ENCODE data around the gene HTR1E. TPM values are rescaled to one million over a fixed set of nuclear protein-coding genes. Genes with fewer than 3 reads are reported as not detected.
A peak's percentile ranks its signal among the peaks of the same experiment; 100 is the strongest.

The HTR1E gene
- total and polyA plus RNA-seq, 9 of the 15 experiments (the other 6 are each of a cell fraction or from before 2014, with no cell fraction given) = not detected

- CTCF ChIA-PET (ENCODE audit: low intra/inter-chr PET ratio) = no interaction called here
- Histone ChIP-seq H3K4me2 (ENCODE audit: insufficient read depth, low read length) (peak overlapping the region; percentile 29; the same call in 1 of the 2 replicates), H3K36me3 (ENCODE audit: control insufficient read depth, insufficient read depth, low read length) (no peaks in the 10 kb centered on the region), H3K9ac (ENCODE audit: insufficient read depth in 1 of 2, low read depth in 2 of 2, low read length in 2 of 2) (no peak overlapping the region), H3K79me2 (ENCODE audit: control insufficient read depth, insufficient read depth, low read length) (no peaks in the 10 kb centered on the region), H3K4me3 (no peak overlapping the region), H3K4me1 (replicated peaks in 1 of 2; ENCODE audit: control insufficient read depth in 2 of 2, insufficient read depth in 2 of 2, low read length in 2 of 2) (peaks cover 0 to 7% of the 10 kb centered on the region in 2 experiments; a peak in 1 of 5 replicates), H3K27ac (ENCODE audit: extremely low read depth, low read depth, low read length) (no peak overlapping the region), H3K9me1 (ENCODE audit: control insufficient read depth, insufficient read depth, low read length) (no peaks in the 10 kb centered on the region), H3K27me3 (ENCODE audit: control insufficient read depth in 2 of 2, insufficient read depth in 2 of 2, low read length in 2 of 2) (no peaks in the 10 kb centered on the region; a peak in 1 of 5 replicates), H3K9me3 (replicated peaks; ENCODE audit: control insufficient read depth, insufficient read depth, low read depth, low read length) (no peaks in the 10 kb centered on the region), H4K20me1 (replicated peaks; ENCODE audit: control insufficient read depth, insufficient read depth, low read length) (no peaks in the 10 kb centered on the region), H2AFZ (ENCODE audit: low read depth, low read length) (0 out of 2 replicates have a peak overlapping the region, but pooled peaks have one; percentile 26)
- ATAC-seq (peak; percentile 67), DNase-seq (ENCODE audit: extremely low read depth in 1 of 4, low spot score in 3 of 4) (no peak), FAIRE-seq (no peak)
- in situ Hi-C loops (cut with MboI) (loop anchor here (10.0 kb wide), 1 partner anchor 392 kb away; no protein-coding TSS in a partner anchor), intact Hi-C loops (cut with micrococcal nuclease) (loop anchor here (1.0 to 2.0 kb wide), 3 partner anchors 1014 to 1582 kb away; no protein-coding TSS in a partner anchor)
- BruUV-seq (replicated peaks) = no TSS peak
- 7% methylated on average over 3 of the region's 12 CpGs for WGBS (ENCODE audit: insufficient coverage, low coverage, missing lambda C conversion rate)
- POLR2A ChIA-PET = no interaction called here
- TF ChIP-seq, protein P1, sequence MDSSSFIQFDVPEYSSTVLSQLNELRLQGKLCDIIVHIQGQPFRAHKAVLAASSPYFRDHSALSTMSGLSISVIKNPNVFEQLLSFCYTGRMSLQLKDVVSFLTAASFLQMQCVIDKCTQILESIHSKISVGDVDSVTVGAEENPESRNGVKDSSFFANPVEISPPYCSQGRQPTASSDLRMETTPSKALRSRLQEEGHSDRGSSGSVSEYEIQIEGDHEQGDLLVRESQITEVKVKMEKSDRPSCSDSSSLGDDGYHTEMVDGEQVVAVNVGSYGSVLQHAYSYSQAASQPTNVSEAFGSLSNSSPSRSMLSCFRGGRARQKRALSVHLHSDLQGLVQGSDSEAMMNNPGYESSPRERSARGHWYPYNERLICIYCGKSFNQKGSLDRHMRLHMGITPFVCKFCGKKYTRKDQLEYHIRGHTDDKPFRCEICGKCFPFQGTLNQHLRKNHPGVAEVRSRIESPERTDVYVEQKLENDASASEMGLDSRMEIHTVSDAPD (CRISPR knock-in tag; IDR thresholded peaks at IDR 0.05) = no peak
- TF ChIP-seq KDM5B (IDR thresholded peaks at IDR 0.05; ENCODE audit: insufficient replicate concordance, low read depth, low read length) (no peak), ZNF12 (CRISPR knock-in tag; IDR thresholded peaks at IDR 0.05) (no peak)
- TF ChIP-seq, protein P2, sequence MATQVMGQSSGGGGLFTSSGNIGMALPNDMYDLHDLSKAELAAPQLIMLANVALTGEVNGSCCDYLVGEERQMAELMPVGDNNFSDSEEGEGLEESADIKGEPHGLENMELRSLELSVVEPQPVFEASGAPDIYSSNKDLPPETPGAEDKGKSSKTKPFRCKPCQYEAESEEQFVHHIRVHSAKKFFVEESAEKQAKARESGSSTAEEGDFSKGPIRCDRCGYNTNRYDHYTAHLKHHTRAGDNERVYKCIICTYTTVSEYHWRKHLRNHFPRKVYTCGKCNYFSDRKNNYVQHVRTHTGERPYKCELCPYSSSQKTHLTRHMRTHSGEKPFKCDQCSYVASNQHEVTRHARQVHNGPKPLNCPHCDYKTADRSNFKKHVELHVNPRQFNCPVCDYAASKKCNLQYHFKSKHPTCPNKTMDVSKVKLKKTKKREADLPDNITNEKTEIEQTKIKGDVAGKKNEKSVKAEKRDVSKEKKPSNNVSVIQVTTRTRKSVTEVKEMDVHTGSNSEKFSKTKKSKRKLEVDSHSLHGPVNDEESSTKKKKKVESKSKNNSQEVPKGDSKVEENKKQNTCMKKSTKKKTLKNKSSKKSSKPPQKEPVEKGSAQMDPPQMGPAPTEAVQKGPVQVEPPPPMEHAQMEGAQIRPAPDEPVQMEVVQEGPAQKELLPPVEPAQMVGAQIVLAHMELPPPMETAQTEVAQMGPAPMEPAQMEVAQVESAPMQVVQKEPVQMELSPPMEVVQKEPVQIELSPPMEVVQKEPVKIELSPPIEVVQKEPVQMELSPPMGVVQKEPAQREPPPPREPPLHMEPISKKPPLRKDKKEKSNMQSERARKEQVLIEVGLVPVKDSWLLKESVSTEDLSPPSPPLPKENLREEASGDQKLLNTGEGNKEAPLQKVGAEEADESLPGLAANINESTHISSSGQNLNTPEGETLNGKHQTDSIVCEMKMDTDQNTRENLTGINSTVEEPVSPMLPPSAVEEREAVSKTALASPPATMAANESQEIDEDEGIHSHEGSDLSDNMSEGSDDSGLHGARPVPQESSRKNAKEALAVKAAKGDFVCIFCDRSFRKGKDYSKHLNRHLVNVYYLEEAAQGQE (IDR thresholded peaks at IDR 0.05; ENCODE audit: borderline replicate concordance) = peak; percentile 68
- TF ChIP-seq, protein P2 (CRISPR knock-in tag; IDR thresholded peaks at IDR 0.05; ENCODE audit: low read depth) = no peak
Observed at GRCh38 chr6:86936834-86937218, 502 bp upstream of the HTR1E start.
